HepG2 (cell line): Measurements from ENCODE around the gene ZNF443. TPM values are rescaled to one million over a fixed set of nuclear protein-coding genes. Genes with fewer than 3 reads are reported as not detected.

Experiments used
- ARHGAP35 ChIP-seq: sonication (generic); formaldehyde crosslinking; IDR thresholded peaks from 2 replicates; pipeline ENCODE4 v1.9.0; 2022; ENCODE audit warnings: mild to moderate bottlenecking, inconsistent platforms, moderate library complexity, missing genetic modification reagents, borderline replicate concordance
- CENPT ChIP-seq: sonication (generic); formaldehyde crosslinking; IDR thresholded peaks from 2 replicates; pipeline ENCODE4 v1.8.0; 2022; ENCODE audit warnings: low read depth, mild to moderate bottlenecking, moderate library complexity, missing genetic modification reagents
- DBP ChIP-seq: sonication (generic); formaldehyde crosslinking; IDR thresholded peaks from 2 replicates; pipeline ENCODE4 v1.4.0; 2020; ENCODE audit warnings: missing genetic modification reagents; ENCODE audit errors: not compliant biosample characterization
- EHMT2 ChIP-seq: fragments of 200-600 bp; sonication (generic); IDR thresholded peaks from 2 replicates; pipeline ENCODE4 v1.7.0; 2017; ENCODE audit warnings: antibody characterized with exemption, low read depth, low read length, borderline replicate concordance
- FOXP1 ChIP-seq, 2 experiments: fragments of 450-650 bp in 1 of 2; IDR thresholded peaks; 2 replicates each; pipeline ENCODE4 v1.6.1; 2017 to 2018; ENCODE audit warnings: antibody characterized with exemption in 1 of 2
- GATAD2A ChIP-seq: IDR thresholded peaks from 2 replicates; pipeline ENCODE4 v1.6.1; 2016
- HHEX ChIP-seq: IDR thresholded peaks from 2 replicates; pipeline ENCODE4 v1.6.1; 2016; ENCODE audit warnings: control low read depth
- HNRNPLL ChIP-seq: fragments of 200-400 bp; formaldehyde crosslinking; IDR thresholded peaks from 2 replicates; pipeline ENCODE4 v1.6.1; 2017; ENCODE audit warnings: mild to moderate bottlenecking, low read depth, low read length; ENCODE audit not compliant: poor library complexity, severe bottlenecking
- KAT8 ChIP-seq: IDR thresholded peaks from 2 replicates; pipeline ENCODE4 v1.6.1; 2016; ENCODE audit warnings: missing genetic modification reagents, missing compliant biosample characterization
- KMT2A ChIP-seq: sonication (generic); formaldehyde crosslinking; IDR thresholded peaks from 2 replicates; pipeline ENCODE4 v1.4.0; 2020; ENCODE audit warnings: missing genetic modification reagents
- MTF1 ChIP-seq: sonication (generic); formaldehyde crosslinking; IDR thresholded peaks from 2 replicates; pipeline ENCODE4 v1.5.0; 2020; ENCODE audit warnings: missing genetic modification reagents
- MTF2 ChIP-seq: sonication (generic); formaldehyde crosslinking; IDR thresholded peaks from 2 replicates; pipeline ENCODE4 v1.5.0; 2020; ENCODE audit warnings: missing genetic modification reagents, borderline replicate concordance
- NFE2L1 ChIP-seq: sonication (generic); formaldehyde crosslinking; IDR thresholded peaks from 2 replicates; pipeline ENCODE4 v1.4.0; 2020; ENCODE audit warnings: missing genetic modification reagents, mild to moderate bottlenecking, borderline replicate concordance
- NFIC ChIP-seq: IDR thresholded peaks from 2 replicates; pipeline ENCODE4 v1.6.1; 2012; ENCODE audit warnings: mild to moderate bottlenecking, low read length, inconsistent platforms
- NFYC ChIP-seq: IDR thresholded peaks from 2 replicates; pipeline ENCODE4 v1.6.1; 2016; ENCODE audit warnings: missing genetic modification reagents, missing compliant biosample characterization
- TRIM24 ChIP-seq: sonication (generic); formaldehyde crosslinking; IDR thresholded peaks from 2 replicates; pipeline ENCODE4 v1.8.0; 2022; ENCODE audit warnings: mild to moderate bottlenecking, missing genetic modification reagents
- ZC3H13 ChIP-seq: sonication (generic); formaldehyde crosslinking; IDR thresholded peaks from 2 replicates; pipeline ENCODE4 v1.8.1; 2023; ENCODE audit warnings: mild to moderate bottlenecking, missing genetic modification reagents, moderate library complexity
- ZEB1 ChIP-seq: IDR thresholded peaks from 2 replicates; pipeline ENCODE4 v1.6.1; 2012; ENCODE audit warnings: mild to moderate bottlenecking, low read depth, inconsistent platforms; ENCODE audit not compliant: insufficient replicate concordance
- ZFP90 ChIP-seq: sonication (generic); formaldehyde crosslinking; IDR thresholded peaks from 2 replicates; pipeline ENCODE4 v1.8.0; 2022; ENCODE audit warnings: missing genetic modification reagents, mild to moderate bottlenecking, inconsistent platforms, borderline replicate concordance
- ZNF556 ChIP-seq: sonication (generic); formaldehyde crosslinking; IDR thresholded peaks from 2 replicates; pipeline ENCODE4 v1.4.0; 2020; ENCODE audit warnings: mild to moderate bottlenecking, missing genetic modification reagents, borderline replicate concordance
- ZNF747 ChIP-seq: sonication (generic); formaldehyde crosslinking; IDR thresholded peaks from 2 replicates; pipeline ENCODE4 v1.8.1; 2023; ENCODE audit warnings: missing genetic modification reagents, mild to moderate bottlenecking, borderline replicate concordance
- ZNF780A ChIP-seq: sonication (generic); formaldehyde crosslinking; IDR thresholded peaks from 2 replicates; pipeline ENCODE4 v1.8.0; 2022; ENCODE audit warnings: mild to moderate bottlenecking, missing genetic modification reagents, moderate library complexity
- polyA plus RNA-seq, 8 experiments: library from polyadenylated mRNA; depleted of rRNA in 3 of 8; stranded (reverse) in 7 of 8; unstranded in 1 of 8; fragments of >200 nt; fragmentation: Illumina TruSeq in 4 of 8; extraction: Trizol in 4 of 8; gene quantifications; 2 replicates each; pipeline versions ENCODE4 v1.2.1 to v1.2.3, GENCODE V29; 2011 to 2016; ENCODE audit warnings: low read depth in 4 of 8, missing spikeins in 1 of 8, mixed read lengths in 1 of 8; ENCODE audit not compliant: insufficient read depth in 1 of 8
- total RNA-seq, 5 experiments: library from RNA; depleted of rRNA; stranded (reverse); fragments of >200 nt; fragmentation: Illumina TruSeq; extraction: Trizol; gene quantifications; 2 replicates each; pipeline ENCODE4 v1.2.3, GENCODE V29; 2016; ENCODE audit warnings: low read depth in 1 of 5
- TF ChIP-seq, protein P1 (sequence below): sonication (generic); formaldehyde crosslinking; IDR thresholded peaks from 2 replicates; pipeline ENCODE4 v1.5.1; 2020; ENCODE audit warnings: missing genetic modification reagents, mild to moderate bottlenecking, borderline replicate concordance
- TF ChIP-seq, protein P2 (sequence below): sonication (generic); formaldehyde crosslinking; IDR thresholded peaks from 2 replicates; pipeline ENCODE4 v1.4.0; 2020; ENCODE audit warnings: missing genetic modification reagents

The ZNF443 gene
- total and polyA plus RNA-seq, 2 of the 13 experiments (the other 11 are each of a cell fraction or from before 2014, with no cell fraction given): 3.6 to 19.0 TPM

- TF ChIP-seq, protein P1, sequence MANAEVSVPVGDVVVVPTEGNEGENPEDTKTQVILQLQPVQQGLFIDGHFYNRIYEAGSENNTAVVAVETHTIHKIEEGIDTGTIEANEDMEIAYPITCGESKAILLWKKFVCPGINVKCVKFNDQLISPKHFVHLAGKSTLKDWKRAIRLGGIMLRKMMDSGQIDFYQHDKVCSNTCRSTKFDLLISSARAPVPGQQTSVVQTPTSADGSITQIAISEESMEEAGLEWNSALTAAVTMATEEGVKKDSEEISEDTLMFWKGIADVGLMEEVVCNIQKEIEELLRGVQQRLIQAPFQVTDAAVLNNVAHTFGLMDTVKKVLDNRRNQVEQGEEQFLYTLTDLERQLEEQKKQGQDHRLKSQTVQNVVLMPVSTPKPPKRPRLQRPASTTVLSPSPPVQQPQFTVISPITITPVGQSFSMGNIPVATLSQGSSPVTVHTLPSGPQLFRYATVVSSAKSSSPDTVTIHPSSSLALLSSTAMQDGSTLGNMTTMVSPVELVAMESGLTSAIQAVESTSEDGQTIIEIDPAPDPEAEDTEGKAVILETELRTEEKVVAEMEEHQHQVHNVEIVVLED: peak; percentile 90
- TF ChIP-seq KAT8 (CRISPR knock-in tag) (peak; percentile 60; the same call in 1 of the 2 replicates), KMT2A (peak; percentile 74; the same call in 1 of the 2 replicates), HHEX (CRISPR knock-in tag) (no peak), ZNF556 (CRISPR knock-in tag) (peak; percentile 79; the same call in 1 of the 2 replicates), NFYC (CRISPR knock-in tag) (peak; percentile 91), ZFP90 (CRISPR knock-in tag) (no peak; the same call in none of the 2 replicates), EHMT2 (no peak), MTF1 (CRISPR knock-in tag) (no peak), ARHGAP35 (CRISPR knock-in tag) (no peak), FOXP1 (IDR thresholded peaks at IDR 0.05) (no peak), FOXP1 (CRISPR knock-in tag; IDR thresholded peaks at IDR 0.05) (no peak), CENPT (no peak), NFE2L1 (CRISPR knock-in tag) (no peak), ZEB1 (peak; percentile 76), HNRNPLL (peak; percentile 95), TRIM24 (CRISPR knock-in tag) (no peak), NFIC (no peak), ZNF780A (CRISPR knock-in tag) (0 out of 2 replicates have a peak, but pooled peaks have one; percentile 72), ZNF747 (CRISPR knock-in tag) (no peak), ZC3H13 (CRISPR knock-in tag) (peak; percentile 48; the same call in 1 of the 2 replicates), DBP (CRISPR knock-in tag) (no peak), MTF2 (CRISPR knock-in tag) (no peak), GATAD2A (CRISPR knock-in tag) (peak; percentile 70)
- TF ChIP-seq, protein P2, sequence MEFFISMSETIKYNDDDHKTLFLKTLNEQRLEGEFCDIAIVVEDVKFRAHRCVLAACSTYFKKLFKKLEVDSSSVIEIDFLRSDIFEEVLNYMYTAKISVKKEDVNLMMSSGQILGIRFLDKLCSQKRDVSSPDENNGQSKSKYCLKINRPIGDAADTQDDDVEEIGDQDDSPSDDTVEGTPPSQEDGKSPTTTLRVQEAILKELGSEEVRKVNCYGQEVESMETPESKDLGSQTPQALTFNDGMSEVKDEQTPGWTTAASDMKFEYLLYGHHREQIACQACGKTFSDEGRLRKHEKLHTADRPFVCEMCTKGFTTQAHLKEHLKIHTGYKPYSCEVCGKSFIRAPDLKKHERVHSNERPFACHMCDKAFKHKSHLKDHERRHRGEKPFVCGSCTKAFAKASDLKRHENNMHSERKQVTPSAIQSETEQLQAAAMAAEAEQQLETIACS: no peak
Measured at GRCh38 chr19:12484371-12485051, 43.7 kb upstream of the ZNF443 start, which contains the start of gene ZNF709 (continued).
